Measurements from ENCODE around the gene DCAF4. TPM values are rescaled to one million over a fixed set of nuclear protein-coding genes. Genes with fewer than 3 reads are reported as not detected.

The DCAF4 gene
- total RNA-seq, 1 donor from 2014 or later: 0.64 TPM

DNA sequence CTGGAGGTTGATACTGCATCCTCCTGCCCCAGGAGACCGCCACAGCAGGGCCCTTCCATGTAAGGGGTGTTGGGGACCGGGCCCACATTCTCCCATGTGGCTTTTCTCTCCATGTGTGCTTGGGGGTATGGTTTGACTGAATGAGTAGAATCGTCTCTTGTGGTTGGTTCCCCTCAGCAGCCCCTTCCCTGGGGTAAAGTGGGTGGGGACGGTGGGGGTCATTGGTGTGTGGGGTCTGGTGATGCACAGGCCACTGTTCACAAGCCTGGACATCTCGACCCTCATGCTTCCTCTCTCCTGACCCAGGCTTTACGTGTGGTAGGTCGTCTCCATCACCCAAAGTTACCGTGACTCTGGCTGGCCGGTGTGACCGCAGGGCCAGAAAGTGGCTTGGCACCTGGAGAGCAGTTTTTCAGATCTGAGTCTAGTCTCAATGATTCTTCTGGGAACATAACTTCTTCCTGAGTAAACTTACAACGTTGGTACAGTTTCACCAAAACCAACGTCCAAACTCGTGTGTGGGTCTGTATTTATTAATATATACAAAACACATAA, 17.7 kb downstream of the DCAF4 start:
- no peak for DNase-seq (ENCODE audit: low spot score in 2 of 2)
- Histone ChIP-seq H3K27ac (no peak overlapping the region), H3K27me3 (no peaks in the 10 kb centered on the region), H3K4me3 (no peak overlapping the region), H3K36me3 (peaks cover 38 to 56% of the 10 kb centered on the region in 2 donors), H3K4me1 (no peaks in the 10 kb centered on the region), H3K9me3 (no peaks in the 10 kb centered on the region)
- intact Hi-C loops (cut with DNase I): no loop called here
- no peak for TF ChIP-seq CTCF (IDR thresholded peaks at IDR 0.05)

DNA sequence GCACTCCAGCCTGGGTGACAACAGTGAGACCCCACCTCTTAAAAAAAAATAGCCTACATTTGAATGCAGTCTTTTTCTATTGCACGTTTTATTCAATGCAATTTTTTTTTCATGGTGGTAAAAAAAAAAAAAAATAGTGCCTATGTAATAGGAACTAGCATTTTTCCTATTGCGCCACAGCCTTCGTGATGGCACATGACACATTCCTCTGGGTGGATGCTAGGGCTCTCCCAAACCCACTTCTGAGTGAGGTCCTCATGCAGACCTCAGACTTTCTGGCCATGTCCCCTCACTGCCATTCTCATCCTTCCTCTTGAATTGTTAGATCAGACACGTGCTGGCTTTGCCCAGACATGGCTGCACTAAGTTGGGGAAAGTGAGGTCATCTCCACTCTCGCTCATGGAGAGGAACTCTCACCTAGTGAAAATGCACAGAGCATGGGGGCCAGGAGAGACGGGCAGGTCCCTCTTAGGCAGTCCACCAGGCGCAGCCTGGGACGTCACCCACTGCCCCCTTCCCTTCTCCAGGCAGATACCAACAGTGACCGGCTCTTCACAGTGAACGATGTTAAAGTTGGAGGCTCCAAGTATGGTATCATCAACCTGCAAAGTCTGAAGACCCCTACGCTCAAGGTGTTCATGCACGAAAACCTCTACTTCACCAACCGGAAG, 19.2 kb downstream of the DCAF4 start:
- Histone ChIP-seq H3K36me3 (peaks cover 33 to 51% of the 10 kb centered on the region in 2 donors), H3K27ac (no peak overlapping the region), H3K4me3 (no peak overlapping the region), H3K9me3 (no peaks in the 10 kb centered on the region), H3K27me3 (no peaks in the 10 kb centered on the region), H3K4me1 (no peaks in the 10 kb centered on the region)
- no peak for TF ChIP-seq CTCF (IDR thresholded peaks at IDR 0.05)
- DNase-seq (ENCODE audit: low spot score in 2 of 2): no peak
- intact Hi-C loops (cut with DNase I): loop anchor here (5.0 kb wide), 1 partner anchor 38 kb away; no protein-coding TSS in a partner anchor

GRCh38 chr14:72946491-72946890, 20.2 kb downstream of the DCAF4 start:
- intact Hi-C loops (cut with DNase I): loop anchor here (5.0 kb wide), 1 partner anchor 39 kb away; no protein-coding TSS in a partner anchor
- no peaks in the 10 kb centered on the region for H3K9me3 ChIP-seq
- H3K27me3 ChIP-seq: no peaks in the 10 kb centered on the region
- no peak for DNase-seq (ENCODE audit: low spot score in 2 of 2)
- no peaks in the 10 kb centered on the region for H3K4me1 ChIP-seq
- no peak overlapping the region for H3K4me3 ChIP-seq
- H3K27ac ChIP-seq: no peak overlapping the region
- TF ChIP-seq CTCF (IDR thresholded peaks at IDR 0.05): no peak
- peaks cover 30 to 42% of the 10 kb centered on the region in 2 donors for H3K36me3 ChIP-seq

DNA sequence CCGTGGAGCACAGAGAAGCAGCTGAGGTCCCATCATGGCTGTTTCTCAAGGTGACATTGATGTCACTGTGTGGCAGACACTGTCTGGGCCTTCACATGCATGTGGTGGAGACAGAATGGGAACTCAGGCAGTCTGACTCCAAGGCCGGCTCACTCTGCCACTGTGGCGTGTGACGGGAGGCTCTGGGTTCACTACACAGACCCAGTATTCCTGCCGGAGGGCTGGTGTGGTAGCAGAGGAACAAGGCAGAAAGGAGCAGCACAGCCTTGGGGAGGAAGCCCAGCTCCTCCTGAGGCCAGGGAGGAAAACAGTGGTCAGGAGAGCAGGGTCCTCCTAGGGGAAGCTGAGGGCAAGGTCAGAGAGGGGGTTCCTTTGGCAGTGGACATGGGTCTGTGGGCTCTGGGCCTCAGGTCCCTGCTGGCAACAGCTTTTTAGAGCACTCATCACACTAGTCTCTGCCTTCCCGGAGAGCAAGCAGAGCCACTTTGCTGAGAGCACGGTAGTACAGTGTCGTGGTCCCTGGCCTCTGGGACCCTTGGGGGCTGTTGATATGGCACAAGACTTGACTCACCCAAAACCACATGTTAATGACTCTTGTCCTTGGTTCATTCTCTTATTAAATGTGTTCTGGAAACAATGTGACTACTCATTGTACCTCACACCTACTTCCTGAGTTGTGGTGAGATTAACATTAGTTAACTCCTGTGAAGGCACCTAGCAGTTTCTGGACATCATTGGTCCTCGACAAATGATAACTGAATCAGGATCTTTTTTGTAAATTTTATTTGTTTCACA, 21.3 kb downstream of the DCAF4 start:
- intact Hi-C loops (cut with DNase I): loop anchor here (1.0 to 5.0 kb wide), 2 partner anchors 40 to 430 kb away; no protein-coding TSS in a partner anchor

More for the DNA sequence above, 21.3 kb downstream of the DCAF4 start:
- Histone ChIP-seq H3K27ac (no peak overlapping the region), H3K9me3 (no peaks in the 10 kb centered on the region), H3K36me3 (peaks cover 27 to 39% of the 10 kb centered on the region in 2 donors), H3K4me3 (no peak overlapping the region), H3K4me1 (no peaks in the 10 kb centered on the region), H3K27me3 (no peaks in the 10 kb centered on the region)
- DNase-seq (ENCODE audit: low spot score in 2 of 2): no peak
- no peak for TF ChIP-seq CTCF (IDR thresholded peaks at IDR 0.05)
